ENCODE data around the gene SAMD13. TPM values are rescaled to one million over a fixed set of nuclear protein-coding genes. Genes with fewer than 3 reads are reported as not detected.

Gene SAMD13, protein sequence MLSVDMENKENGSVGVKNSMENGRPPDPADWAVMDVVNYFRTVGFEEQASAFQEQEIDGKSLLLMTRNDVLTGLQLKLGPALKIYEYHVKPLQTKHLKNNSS
- total RNA-seq, result 1 to 10 TPM in 2 of 6 donors, under 1 TPM in 2, not detected in 2; 0.71 to 1.9 (median 0.90) TPM

DNA sequence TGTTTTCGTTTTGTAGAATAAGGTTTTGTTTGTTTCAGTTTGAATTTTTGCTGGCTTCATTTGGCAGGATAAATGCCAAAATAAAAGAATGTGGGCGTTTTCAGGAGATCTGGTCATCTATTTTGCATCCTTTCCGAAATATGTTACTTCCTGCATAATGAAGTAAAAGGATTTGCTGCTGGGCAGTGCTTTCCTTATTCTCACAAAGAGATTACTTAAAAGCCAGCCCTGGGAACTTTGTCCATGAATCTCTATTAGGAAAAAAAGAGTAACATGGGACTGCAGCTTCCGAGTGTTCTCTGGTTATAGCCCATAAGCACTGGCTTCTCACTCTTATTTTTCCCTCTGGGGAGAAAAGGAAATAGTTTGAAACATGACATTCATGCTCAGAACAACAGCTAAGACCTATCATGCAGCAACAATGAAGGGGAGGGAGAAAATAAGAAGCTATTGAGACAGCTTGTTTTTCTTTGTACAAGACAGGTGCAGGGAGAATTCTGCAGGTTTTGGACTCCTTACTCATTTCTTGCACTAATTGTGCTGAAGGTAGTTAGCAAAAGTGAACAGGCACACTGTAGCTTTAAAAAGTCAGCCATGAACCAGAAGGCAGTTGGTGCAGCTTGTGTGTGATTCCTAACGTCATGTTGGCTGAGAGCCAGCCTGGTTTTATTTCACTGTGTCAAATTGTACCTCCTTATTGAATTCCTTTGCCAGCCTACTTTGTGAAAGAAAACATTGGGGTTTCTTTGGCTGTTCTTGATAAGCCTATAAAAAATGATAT, at the start of gene SAMD13:
Gene SAMD13 (plus strand): TSS at position 705 of the 781 bp plus-strand sequence. CDS start 1,527 bp downstream, outside the sequence.
- Histone ChIP-seq H3K9me3 (no peaks in the 10 kb centered on the region), H3K27ac (peak within 1 kb of the TSS in 2 of 4 donors; percentile 46), H3K4me1 (peaks cover 8 to 51% (median 12%) of the 10 kb centered on the region in 4 donors), H3K36me3 (no peaks in the 10 kb centered on the region), H3K27me3 (no peaks in the 10 kb centered on the region), H3K4me3 (peak within 1 kb of the TSS in 3 of 4 donors; percentile 1 to 34 (median 32))
- no peak for TF ChIP-seq POLR2A (IDR thresholded peaks at IDR 0.05)
- TF ChIP-seq POLR2AphosphoS5 (IDR thresholded peaks at IDR 0.05), result no peak
- TF ChIP-seq, protein P1, sequence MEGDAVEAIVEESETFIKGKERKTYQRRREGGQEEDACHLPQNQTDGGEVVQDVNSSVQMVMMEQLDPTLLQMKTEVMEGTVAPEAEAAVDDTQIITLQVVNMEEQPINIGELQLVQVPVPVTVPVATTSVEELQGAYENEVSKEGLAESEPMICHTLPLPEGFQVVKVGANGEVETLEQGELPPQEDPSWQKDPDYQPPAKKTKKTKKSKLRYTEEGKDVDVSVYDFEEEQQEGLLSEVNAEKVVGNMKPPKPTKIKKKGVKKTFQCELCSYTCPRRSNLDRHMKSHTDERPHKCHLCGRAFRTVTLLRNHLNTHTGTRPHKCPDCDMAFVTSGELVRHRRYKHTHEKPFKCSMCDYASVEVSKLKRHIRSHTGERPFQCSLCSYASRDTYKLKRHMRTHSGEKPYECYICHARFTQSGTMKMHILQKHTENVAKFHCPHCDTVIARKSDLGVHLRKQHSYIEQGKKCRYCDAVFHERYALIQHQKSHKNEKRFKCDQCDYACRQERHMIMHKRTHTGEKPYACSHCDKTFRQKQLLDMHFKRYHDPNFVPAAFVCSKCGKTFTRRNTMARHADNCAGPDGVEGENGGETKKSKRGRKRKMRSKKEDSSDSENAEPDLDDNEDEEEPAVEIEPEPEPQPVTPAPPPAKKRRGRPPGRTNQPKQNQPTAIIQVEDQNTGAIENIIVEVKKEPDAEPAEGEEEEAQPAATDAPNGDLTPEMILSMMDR (IDR thresholded peaks at IDR 0.05), result no peak
- no peak for TF ChIP-seq EP300 (IDR thresholded peaks at IDR 0.05)
- 24 to 25% methylated on average over 5 of the region's 5 CpGs for WGBS, 2 donors
- ATAC-seq (ENCODE audit: low FRiP score in 2 of 2), result peak in 1 of 2 donors; percentile 56
- peak in 1 of 2 donors; percentile 68 for DNase-seq

DNA sequence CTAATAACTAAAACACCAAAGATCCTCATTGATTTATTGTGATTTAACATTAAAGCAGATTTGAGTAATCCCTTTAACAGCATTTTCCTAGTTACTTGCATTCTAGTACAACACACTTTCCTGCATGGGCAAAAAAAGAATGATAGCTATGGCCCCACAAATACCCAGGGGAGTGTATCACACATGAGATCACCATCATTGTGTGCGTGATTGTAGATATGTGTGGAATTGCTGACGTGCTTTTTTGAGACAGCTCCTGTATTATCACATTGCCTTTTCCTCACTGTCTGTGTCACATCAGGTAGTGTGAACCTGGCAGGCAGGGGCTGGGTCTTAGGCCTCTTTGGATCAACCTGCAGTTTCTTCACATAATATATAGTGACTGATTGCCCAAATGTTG, 48.5 kb upstream of the SAMD13 start:
- H3K27me3 ChIP-seq, result no peaks in the 10 kb centered on the region
- TF ChIP-seq POLR2AphosphoS5 (IDR thresholded peaks at IDR 0.05), result no peak
- TF ChIP-seq, protein P1 (IDR thresholded peaks at IDR 0.05), result no peak
- no peaks in the 10 kb centered on the region for H3K4me1 ChIP-seq
- H3K36me3 ChIP-seq, result no peaks in the 10 kb centered on the region
- DNase-seq, result no peak
- no peak overlapping the region for H3K4me3 ChIP-seq
- 88 to 96% methylated on average over 2 of the region's 2 CpGs for WGBS, 2 donors
- no peak overlapping the region for H3K27ac ChIP-seq
- no peak for ATAC-seq (ENCODE audit: low FRiP score in 2 of 2)
- H3K9me3 ChIP-seq, result no peaks in the 10 kb centered on the region

DNA sequence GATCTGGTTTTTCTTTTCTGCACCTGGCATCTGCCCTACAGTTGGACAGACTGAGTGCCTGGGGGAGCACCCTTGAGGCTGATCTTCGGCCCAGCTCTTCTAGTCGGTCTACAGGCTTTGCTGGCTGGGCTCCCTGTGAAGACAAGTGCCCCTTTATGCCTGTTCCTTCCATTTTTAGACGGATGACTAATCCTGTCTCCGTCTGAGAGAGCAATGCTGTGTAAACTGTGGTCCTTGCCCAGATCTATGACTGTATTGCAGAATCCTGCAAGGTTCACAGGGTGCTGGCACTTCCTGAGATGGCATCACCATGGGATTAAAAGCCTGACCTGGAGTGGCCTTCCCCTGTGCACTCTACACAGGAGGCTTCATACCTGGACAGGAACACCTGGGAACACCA, 47.6 kb upstream of the SAMD13 start:
- Histone ChIP-seq H3K27me3 (no peaks in the 10 kb centered on the region), H3K4me1 (no peaks in the 10 kb centered on the region), H3K9me3 (no peaks in the 10 kb centered on the region), H3K4me3 (no peak overlapping the region), H3K36me3 (no peaks in the 10 kb centered on the region), H3K27ac (no peak overlapping the region)
- ATAC-seq (ENCODE audit: low FRiP score in 2 of 2) (peak; percentile 47 to 82), DNase-seq (peak in 1 of 2 donors; percentile 75)
- no peak for TF ChIP-seq POLR2A (IDR thresholded peaks at IDR 0.05)
- TF ChIP-seq POLR2AphosphoS5 (IDR thresholded peaks at IDR 0.05), result no peak
- TF ChIP-seq EP300 (IDR thresholded peaks at IDR 0.05), result no peak
- TF ChIP-seq, protein P1 (IDR thresholded peaks at IDR 0.05), result no peak
- WGBS, 2 donors, result 54 to 60% methylated on average over 4 of the region's 4 CpGs

DNA sequence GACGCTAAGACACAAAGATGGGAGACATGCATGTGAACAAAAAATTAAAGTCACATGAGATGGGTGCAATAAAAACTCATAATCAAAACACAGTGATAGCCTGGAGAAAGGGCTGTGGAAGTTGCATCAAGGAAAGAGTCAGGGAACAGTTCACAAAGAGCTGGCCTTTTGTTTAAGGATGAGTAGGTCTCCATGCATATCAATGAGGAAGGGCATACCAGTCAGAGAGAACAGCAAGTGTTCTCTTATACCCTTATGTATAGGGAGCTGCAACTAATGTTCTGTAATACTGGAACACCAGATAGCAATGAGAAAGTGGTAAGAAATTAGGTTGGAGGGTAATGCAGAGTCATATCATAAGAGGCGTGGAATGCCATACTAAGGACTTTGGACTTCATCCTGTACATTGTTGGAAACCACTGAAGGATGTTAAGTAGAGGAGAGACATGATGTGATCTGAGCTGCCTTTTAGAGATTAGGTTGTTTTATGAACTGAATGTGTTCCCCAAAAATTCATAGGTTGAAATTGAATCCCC, 46.7 kb upstream of the SAMD13 start:
- Histone ChIP-seq H3K4me1 (no peaks in the 10 kb centered on the region), H3K4me3 (no peak overlapping the region), H3K36me3 (no peaks in the 10 kb centered on the region), H3K27ac (no peak overlapping the region), H3K27me3 (no peaks in the 10 kb centered on the region), H3K9me3 (no peaks in the 10 kb centered on the region)
- 99 to 100% methylated on average over 2 of the region's 2 CpGs for WGBS, 2 donors
- TF ChIP-seq POLR2AphosphoS5 (IDR thresholded peaks at IDR 0.05) (no peak), EP300 (IDR thresholded peaks at IDR 0.05) (no peak), POLR2A (IDR thresholded peaks at IDR 0.05) (no peak)
- TF ChIP-seq, protein P1 (IDR thresholded peaks at IDR 0.05), result no peak
- ATAC-seq (ENCODE audit: low FRiP score in 2 of 2) (no peak), DNase-seq (no peak)

Data from upper lobe of left lung (tissue), 6 donors.